ENCODE data around the gene TAAR5.
"Not testable (repeated sequence)": the region's sequence is repeated elsewhere in the genome, so short reads cannot be mapped to it uniquely, and the experiment has no call there.

TAAR5 gene, protein sequence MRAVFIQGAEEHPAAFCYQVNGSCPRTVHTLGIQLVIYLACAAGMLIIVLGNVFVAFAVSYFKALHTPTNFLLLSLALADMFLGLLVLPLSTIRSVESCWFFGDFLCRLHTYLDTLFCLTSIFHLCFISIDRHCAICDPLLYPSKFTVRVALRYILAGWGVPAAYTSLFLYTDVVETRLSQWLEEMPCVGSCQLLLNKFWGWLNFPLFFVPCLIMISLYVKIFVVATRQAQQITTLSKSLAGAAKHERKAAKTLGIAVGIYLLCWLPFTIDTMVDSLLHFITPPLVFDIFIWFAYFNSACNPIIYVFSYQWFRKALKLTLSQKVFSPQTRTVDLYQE

DNA sequence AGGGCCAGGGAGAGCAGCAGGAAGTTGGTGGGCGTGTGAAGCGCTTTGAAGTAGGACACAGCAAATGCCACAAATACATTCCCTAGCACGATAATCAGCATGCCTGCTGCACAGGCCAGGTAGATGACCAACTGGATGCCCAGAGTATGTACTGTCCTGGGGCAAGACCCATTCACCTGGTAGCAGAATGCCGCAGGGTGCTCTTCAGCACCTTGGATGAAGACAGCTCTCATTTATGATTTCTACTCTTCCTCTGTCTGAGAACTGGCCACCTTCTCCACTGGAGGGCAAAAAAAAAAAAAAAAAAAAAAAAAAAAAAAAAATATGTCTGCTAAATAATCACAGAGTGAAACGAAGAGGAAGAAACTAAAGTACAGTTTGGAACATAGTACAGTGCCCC, at the start of gene TAAR5:
TSS of gene TAAR5 (minus strand) at position 288 of the 400 bp plus-strand sequence. CDS start at position 233, 55 bp downstream.
- DNase-seq (ENCODE audit: low read depth) = no peak

DNA sequence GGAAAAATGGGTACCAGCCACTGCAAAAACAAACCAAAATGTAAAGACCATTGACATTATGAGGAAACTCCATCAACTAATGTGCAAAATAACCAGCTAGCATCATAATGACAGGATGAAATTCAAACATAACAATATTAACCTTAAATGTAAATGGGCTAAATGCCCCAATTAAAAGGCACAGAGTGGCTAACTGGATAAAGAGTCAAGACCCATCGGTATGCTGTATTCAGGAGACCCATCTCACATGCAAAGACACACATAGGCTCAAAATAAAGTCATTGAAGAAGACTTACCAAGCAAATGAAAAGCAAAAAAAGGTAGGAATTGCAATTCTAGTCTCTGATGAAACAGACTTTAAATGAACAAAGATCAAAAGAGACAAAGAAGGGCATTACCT, 47.6 kb upstream of the TAAR5 start:
- DNase-seq (ENCODE audit: low read depth) = not testable (repeated sequence)

DNA sequence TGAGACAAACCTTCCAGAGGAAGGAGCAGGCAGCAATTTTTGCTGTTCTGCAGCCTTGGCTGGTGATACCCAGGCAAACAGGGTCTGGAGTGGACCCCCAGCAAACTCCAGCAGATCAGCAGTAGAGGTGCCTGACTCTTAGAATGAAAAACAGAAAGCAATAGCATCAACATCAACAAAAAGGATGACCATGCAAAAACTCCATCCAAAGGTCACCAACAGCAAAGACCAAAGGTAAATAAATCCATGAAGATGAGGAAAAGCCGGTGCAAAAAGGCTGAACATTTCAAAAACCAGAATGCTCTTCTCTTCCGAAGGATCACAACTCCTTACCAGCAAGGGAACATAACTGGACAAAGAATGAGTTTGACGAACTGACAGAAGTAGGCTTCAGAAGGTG, 46.4 kb upstream of the TAAR5 start:
- DNase-seq (ENCODE audit: low read depth) = not testable (repeated sequence)

DNA sequence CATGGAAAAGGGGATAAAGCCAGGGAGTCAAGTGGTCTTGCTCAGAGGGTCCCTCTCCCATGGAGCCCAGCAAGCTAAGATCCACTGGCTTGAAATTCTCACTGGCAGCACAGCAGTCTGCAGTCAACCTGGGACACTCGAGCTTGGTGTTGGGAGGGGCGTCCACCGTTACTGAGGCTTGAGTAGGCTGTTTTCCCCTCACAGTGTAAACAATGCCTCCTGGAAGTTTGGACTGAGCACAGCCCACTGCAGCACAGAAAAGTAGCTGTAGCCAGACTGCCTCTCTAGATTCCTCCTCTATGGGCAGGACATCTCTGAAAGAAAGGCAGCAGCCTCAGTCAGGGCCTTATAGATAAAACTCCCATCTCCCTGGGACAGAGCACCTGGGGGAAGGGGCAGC, 45.7 kb upstream of the TAAR5 start:
- not testable (repeated sequence) for DNase-seq (ENCODE audit: low read depth)

DNA sequence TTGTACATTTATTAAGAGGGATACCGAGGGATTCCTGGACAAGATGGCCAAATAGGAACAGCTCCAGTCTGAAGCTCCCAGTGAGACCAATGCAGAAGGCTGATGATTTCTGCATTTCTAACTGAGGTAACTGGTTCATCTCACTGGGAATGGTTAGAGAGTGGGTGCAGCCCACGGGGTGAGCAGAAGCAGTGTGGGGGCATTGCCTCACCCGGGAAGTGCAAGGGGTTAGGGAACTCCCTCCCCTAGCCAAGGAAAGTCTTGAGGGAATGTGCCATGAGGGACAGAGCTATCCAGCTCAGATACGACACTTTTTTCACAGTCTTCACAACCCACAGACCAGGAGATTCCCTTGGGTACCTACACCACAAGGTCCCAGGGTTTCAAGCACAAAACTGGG, 45.3 kb upstream of the TAAR5 start:
- DNase-seq (ENCODE audit: low read depth) = no peak

DNA sequence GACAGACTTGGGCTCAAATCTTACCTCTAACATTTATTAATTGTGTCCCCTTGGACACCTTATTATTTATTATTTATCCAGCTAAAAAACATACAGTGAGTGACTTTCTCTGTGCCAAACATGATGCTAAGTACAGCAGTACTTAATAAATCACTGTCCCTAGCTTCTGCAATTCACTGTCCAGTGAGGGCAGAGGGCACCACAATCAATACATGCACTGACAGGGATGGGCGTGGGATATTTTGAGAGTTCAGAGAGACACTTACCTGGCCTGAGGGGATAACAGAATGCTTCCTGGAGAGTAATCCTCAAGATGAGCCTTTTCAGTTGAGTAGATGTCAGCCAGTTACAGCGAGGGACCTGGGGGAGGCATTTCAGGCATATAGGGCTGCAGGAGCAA, 43.8 kb upstream of the TAAR5 start:
- DNase-seq (ENCODE audit: low read depth) = no peak

DNA sequence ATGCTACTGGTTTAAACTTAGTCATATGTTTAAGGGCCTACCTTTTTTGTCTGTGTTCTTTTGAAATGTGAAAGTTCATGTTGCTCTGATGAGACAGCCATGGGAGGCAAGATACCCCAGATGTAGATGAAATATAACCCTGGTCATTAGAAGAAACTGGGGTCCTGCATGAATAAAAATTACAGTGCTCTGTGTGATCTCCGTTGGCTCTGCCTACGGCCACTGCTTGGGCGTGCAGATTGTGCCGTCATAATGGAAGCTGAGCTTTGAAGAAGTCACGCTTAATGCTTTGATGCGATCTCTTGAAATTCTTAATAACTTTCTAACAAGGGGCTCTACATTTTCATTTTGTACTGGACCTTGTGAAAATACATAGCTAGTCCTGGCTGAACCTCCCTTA, 34.6 kb upstream of the TAAR5 start, which contains the start of gene TAAR2:
TSS of gene TAAR2 (minus strand) at position 101 of the 400 bp plus-strand sequence. CDS start at position 101, 0 bp downstream.
- DNase-seq (ENCODE audit: low read depth) = no peak

DNA sequence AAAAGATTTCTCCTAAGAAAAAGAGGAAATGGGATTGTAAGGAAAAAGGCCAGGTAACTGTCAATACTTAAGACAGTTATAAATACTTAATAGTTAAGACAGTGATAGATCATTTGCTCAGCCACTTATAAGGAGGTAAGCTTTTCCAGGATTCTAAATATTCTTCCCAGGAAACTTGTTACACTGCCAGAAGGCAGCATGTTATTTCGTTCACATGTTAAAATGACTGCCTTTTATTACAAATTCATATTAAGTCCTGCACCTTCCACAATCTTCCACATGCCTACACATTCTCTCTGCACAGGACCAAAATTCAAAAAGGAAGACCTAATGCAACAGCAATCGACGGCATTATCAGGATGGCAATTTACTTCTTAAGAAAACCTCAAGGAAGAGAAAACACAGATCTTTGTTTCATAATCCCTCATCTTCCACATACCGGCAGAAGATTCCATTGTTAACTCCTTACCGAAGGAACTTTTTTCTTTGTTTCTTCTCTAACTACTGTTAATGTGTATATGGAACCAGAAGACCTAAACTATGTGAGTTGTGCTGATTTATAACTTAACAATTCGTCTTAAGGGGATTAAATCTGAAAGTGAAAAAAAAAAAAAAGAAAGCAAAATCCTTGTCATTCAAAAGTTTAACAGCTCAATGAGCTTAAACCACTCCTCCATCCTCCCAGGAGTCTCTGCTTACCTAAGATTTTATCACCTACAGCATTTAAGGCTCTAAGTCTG, 33.7 kb upstream of the TAAR5 start:
- no peak for DNase-seq (ENCODE audit: low read depth)

DNA sequence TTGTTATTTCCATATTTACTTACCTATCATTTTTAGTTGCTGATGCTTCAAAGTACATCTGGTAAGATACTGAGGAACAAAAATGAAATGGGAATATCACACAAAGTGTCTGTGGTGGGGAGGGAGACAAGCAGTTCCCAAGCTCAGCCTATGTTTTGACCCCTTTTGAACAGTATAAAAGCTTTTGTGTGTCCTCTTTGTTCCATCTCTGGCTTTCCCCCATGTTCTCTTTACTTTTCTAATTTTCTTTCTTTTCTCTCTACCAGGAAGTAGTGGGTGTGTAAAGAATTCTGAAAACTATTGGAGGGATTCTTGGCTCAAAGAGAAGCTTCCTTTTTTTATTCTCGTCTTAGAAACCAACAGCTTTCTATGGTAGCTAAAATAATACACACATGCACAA, 27.1 kb upstream of the TAAR5 start:
- DNase-seq (ENCODE audit: low read depth) = no peak

DNA sequence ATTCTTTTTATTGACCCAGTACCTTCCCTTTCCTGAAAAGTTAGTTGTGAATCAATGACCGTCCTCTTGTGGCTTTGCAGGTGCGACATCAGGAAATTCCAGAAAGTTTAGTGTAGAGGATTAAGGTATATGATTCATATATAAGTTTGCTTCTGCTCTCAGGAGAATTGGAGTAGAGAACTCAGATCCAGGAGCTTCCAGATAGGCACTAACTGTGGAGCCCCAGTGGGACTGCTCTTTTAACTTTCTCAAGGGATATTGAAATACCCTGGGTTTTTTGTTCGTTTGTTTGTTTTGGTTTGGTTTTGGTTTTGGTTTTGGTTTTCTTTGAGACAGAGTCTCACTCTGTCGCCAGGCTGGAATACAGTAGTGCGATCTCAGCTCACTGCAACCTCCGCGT, 25.0 kb upstream of the TAAR5 start:
- DNase-seq (ENCODE audit: low read depth) = no peak

DNA sequence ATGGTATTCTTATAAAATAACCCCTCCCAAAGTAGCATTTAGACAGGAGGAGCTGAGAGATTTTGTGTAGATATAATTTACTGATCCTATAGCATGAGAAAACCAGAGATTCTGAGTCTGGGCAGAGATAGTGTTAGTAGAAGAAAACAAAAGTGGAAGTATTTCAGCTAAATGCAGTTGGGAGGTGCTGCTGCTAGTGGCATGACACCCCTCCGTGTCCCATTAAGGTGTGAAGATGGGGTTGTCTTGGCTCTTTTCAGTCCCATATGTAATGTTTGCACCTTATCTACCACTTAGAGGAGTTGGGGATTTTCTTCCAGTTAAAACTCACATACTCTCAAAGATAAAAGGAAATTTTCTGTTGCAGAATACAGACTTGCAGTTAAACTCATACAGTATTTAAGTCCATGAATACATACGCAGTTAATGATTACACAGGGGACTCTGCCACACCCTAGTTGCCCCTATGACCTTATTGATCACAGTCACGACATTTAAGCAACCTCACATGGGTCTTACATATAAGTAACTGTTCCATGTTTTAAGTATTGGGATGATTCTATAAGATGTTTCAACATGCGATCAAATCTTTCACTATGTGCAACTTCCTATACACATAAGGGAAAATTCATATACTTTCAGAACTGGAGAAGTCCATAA, 23.0 kb upstream of the TAAR5 start:
- DNase-seq (ENCODE audit: low read depth) = no peak

DNA sequence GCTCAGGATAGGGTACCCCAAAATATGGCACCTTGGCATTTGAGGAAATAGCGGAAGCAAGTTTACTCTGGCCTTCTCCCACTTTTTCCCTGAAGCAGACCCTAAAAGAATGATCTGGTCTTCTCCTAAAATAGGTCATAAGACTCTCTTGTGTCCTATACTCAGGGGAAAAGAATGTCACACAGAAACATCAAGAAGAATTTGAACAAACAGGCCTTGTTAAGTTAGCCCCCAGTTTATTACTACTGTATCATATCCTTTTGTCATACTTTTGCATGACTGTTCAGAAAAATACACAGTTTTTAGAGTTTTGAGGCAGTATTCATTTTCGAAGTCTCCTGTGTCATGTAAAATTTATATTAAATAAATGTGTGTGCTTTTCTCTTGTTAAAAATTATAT, 22.1 kb upstream of the TAAR5 start:
- DNase-seq (ENCODE audit: low read depth) = no peak

DNA sequence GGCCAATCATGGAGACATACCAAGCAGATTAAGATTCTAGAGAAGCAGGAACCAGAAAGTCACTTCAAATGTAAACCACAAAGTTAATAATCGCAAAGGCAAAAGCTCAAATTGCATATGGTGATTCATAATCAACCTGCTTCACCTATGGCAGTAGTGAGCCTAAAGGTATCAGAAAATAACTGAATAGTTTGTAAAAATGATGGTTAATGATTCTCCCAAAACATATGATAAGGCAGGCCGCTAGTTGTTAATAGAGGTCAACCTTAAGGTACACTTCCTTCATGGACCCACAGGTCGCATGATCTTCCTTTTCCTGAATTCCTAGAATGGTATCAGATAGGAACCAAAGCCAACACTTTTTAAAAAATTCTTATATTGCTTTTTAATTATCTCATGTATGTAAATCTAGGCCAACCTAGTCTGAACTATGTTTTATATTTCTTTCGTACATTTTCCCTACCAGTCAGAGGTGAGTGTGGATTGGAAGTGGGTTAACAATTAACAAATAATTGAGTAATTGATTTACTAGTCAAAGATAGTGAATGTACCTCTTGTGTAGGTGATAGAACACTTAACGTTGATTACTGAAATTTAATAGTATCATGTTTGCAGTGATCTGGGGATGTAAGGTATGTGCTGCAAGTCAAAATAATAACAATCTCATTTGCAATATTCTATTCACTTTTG, 18.1 kb upstream of the TAAR5 start:
- DNase-seq (ENCODE audit: low read depth) = no peak

DNA sequence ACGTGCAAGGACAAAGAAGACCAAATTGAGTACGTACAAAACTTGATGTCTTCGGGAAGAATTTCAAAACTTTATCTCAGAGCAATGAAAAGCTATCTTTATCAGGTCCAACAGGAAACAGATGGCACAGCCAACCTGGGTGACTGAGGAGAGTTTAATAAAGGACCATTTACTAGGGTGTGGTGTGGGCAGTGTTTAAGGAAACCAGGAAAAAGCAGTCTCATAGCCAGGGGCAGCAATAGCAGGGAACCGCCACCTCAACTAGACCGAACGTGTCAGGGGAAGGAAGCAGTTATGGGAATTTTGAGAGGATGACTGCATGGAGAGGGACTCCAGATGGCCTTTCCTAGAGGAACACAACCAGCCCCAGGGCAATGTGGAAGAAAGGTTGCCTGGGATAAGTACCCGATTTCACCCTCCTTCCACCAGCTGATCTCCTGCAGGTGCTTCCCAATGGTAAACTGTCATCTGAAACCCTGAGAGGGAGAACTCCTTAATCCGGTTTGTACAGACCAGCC, 15.2 kb upstream of the TAAR5 start:
- DNase-seq (ENCODE audit: low read depth) = no peak

DNA sequence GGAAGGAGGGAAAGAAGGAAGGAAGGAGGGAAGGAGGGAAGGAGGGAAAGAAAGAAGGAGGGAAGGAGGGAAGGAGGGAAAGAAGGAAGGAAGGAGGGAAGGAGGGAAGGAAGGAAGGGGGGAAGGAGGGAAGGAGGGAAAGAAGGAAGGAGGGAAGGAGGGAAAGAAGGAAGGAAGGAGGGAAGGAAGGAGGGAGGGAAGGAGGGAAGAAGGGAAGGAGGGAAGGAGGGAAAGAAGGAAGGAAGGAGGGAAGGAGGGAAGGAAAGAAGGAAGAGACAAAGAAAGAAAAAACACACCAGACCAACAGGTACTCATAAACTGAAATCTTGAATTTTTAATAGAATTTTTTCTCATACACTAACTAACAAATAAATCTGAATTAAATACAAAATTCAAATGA, 11.4 kb upstream of the TAAR5 start:
- DNase-seq (ENCODE audit: low read depth) = not testable (repeated sequence)

DNA sequence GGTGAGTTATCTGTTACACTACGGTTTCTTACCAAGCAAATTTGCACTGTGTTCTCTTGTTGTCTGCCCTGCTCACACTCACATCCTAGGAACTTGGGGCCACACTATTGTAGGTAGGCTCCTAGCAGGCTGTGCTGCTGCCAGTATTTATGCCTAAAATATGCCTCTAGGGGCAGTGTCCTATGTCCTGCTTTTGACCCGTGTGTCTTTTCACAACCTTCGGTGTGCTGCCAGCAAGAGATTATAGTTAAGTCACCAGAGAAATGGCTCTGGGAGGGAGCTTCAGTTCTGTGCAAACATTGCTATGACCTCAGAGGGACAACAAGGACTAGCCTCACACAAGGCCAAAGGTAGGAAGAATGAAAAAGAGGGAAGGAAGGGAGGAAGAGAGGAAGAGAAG, 8.9 kb upstream of the TAAR5 start:
- DNase-seq (ENCODE audit: low read depth) = no peak

DNA sequence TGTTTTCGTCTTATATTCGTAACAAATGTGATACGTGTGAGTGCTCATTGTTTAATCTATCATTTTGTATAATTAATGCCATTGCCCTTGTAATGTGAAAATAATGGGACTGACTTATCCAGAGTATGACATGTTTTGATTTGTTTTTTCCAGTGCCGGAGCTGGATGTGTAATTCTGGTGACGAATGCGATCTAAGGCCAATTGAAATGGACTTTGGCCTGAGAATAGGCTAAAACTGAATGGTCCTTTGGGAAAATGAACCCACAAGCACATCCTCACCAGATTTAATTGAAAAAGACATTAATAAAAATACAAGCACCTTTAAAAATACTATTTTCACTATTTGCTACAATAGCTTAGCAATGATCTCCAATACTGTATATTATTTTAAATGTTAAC, 6.7 kb upstream of the TAAR5 start:
- DNase-seq (ENCODE audit: low read depth) = no peak

DNA sequence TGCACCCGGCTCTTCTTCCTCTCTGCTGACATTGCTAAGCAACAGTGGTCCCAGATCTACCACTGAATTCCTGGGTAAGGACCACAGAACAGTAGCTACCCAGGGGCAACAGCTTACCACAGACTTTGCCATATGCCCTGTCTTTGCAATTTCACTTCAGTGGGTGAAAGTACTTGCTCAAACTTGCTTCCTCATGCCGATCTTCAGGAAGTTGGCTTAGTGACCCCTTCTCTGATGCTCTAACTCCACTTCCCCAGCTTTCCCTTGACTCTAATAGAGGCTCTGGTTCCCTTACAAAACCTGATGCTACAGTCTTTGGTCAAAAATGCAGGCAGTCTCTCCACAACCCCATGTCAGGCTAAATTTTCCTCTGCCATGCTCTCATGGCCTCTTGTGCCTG, 3.3 kb upstream of the TAAR5 start:
- no peak for DNase-seq (ENCODE audit: low read depth)

DNA sequence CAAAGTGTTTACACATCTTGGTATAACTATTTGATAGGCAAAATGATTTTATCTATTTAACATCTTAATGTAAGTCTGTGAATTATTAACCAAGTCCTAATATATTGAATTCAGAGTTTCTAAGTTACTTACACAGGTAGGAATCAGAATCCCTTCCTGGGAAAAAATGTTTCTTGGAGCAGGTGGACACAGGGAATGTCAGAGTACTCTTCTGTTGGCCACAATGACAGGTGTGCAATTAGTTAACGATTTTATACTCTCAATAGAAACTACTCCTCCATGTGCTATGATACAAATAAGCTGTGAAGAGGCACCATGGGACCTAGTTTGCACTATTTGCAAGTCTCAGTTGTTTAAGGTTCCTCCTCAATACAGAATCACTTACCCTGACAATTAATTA, 821 bp upstream of the TAAR5 start:
- DNase-seq (ENCODE audit: low read depth) = no peak

DNA sequence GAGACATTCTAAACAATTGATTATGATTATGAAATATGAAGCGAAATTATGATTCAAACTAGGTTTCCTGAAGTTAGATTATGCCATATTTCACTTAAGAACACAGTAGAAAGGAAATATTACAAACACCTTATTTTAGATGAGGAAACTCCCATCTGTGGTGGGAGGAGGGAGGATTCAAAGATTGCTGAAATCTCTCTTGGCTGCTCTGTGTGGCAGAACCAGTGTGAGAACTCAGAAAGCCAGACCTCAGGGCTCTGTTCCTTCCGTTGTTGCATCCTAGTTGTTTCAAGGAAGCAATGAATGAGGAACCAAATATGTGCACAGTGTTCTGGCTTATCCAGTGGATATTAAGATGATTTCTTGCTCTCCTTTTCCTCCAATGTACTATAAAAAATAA, 2.1 kb downstream of the TAAR5 start:
- no peak for DNase-seq (ENCODE audit: low read depth)

DNA sequence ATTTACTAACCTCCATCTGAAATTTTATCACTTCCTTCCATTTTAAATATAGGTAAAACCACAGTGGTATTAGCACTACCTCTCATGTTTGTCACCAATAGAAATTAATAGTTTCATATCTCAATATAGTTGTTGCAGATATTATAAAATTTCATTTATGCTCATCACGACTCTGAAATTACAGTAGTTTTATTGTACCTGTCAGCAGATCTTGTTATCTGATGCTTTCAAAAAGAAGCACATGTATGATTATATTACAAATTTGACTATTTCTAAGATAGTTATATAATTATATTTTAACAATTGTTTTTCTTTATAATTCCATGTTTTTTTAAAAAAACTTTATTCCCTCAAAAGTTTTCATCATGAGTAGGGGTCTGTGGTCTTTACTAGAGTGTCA, 4.8 kb downstream of the TAAR5 start:
- DNase-seq (ENCODE audit: low read depth) = no peak

DNA sequence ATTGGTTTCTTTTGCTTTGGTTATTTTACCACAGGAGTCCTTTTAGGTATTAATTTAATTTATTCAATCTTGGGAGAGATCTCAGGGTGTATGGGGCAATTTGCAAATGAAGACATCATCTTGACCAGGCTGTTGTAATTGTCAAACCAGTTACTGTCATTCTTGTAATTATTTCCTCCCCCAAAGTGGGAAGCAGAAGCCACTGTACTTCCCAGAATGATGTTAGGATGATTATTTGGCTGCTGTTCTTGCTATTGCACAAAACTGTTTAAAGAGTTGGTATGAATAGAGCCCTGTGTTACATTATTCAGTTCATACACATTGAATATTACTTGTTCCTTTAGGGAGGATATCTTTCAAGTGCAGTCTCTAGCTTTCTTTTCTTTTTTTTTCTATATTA, 17.8 kb downstream of the TAAR5 start:
- no peak for DNase-seq (ENCODE audit: low read depth)

Measured in non-pigmented ciliary epithelial cell (primary cell).